ENCODE data around the gene ABCG1. TPM values are rescaled to one million over a fixed set of nuclear protein-coding genes. Genes with fewer than 3 reads are reported as not detected.

Gene ABCG1
- total RNA-seq, 1 donor from 2014 or later, result 1.9 TPM

DNA sequence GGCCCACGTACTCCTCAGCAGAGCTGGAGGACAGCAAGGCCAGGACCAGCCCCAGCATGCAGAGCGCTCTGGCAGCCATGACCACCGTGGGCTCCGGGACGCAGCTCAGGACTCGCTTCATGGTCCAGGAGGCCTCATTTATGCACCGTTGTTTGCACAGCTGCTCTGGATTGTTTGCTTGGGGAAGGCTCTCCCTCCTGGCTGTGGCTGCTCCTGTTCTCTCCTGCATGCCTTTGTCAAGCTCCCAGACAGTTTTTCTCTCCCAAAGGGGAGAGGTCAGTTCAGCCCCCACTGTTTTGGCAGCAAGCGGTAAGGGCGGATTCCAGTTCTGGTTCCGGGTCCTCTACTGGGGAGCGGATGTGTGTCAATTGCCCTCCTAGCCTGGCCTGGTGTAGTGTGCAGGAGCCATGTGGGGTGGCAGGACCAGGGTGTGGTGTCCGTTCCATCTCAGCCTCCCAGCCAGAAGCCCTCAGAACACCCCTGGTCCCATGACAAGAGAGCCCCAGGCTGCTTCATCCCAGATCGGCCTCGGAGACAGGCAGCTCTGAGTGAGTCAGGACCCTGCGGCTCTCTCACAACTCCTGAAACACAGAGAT is 96.5 kb downstream of the ABCG1 start, which contains the start of gene TFF3:
Gene TFF3, minus strand, starts transcription at position 114 of the 596 bp plus-strand sequence. Its CDS starts 35 bp downstream, at position 79.
- TF ChIP-seq EZH2phosphoT487 (IDR thresholded peaks at IDR 0.05), result no peak
- TF ChIP-seq, protein P1, sequence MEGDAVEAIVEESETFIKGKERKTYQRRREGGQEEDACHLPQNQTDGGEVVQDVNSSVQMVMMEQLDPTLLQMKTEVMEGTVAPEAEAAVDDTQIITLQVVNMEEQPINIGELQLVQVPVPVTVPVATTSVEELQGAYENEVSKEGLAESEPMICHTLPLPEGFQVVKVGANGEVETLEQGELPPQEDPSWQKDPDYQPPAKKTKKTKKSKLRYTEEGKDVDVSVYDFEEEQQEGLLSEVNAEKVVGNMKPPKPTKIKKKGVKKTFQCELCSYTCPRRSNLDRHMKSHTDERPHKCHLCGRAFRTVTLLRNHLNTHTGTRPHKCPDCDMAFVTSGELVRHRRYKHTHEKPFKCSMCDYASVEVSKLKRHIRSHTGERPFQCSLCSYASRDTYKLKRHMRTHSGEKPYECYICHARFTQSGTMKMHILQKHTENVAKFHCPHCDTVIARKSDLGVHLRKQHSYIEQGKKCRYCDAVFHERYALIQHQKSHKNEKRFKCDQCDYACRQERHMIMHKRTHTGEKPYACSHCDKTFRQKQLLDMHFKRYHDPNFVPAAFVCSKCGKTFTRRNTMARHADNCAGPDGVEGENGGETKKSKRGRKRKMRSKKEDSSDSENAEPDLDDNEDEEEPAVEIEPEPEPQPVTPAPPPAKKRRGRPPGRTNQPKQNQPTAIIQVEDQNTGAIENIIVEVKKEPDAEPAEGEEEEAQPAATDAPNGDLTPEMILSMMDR (IDR thresholded peaks at IDR 0.05), result no peak
- peaks cover under 1% of the 10 kb centered on the region for H3K27me3 ChIP-seq
- no peak within 1 kb of the TSS for H3K27ac ChIP-seq
- no peaks in the 10 kb centered on the region for H3K36me3 Mint-ChIP-seq
- H4K20me1 ChIP-seq (ENCODE audit: low read depth), result no peaks in the 10 kb centered on the region
- H3K27ac Mint-ChIP-seq, result peak within 1 kb of the TSS; percentile 63
- H3K9ac ChIP-seq, result no peak within 1 kb of the TSS
- no peak within 1 kb of the TSS for H3K4me3 ChIP-seq
- no peaks in the 10 kb centered on the region for H3K9me3 ChIP-seq (ENCODE audit: low read depth)
- peak; percentile 46 for DNase-seq (ENCODE audit: low spot score)
- peaks cover 15% of the 10 kb centered on the region for H3F3A ChIP-seq (ENCODE audit: low read depth)
- no peak within 1 kb of the TSS for H2AFZ ChIP-seq (replicated peaks)
- H3K4me1 Mint-ChIP-seq, result peaks cover 50% of the 10 kb centered on the region
- H3K4me3 Mint-ChIP-seq, result no peak within 1 kb of the TSS
- peaks cover 6% of the 10 kb centered on the region for H3K27me3 Mint-ChIP-seq (ENCODE audit: insufficient read depth, low read depth)
- H3K79me2 ChIP-seq (ENCODE audit: low read depth), result no peaks in the 10 kb centered on the region
- H3K9me3 Mint-ChIP-seq, result no peaks in the 10 kb centered on the region
- peak within 1 kb of the TSS; percentile 6 for H3K4me2 ChIP-seq
- H3K4me1 ChIP-seq, result peaks cover 40% of the 10 kb centered on the region
- H3K36me3 ChIP-seq, result no peaks in the 10 kb centered on the region

DNA sequence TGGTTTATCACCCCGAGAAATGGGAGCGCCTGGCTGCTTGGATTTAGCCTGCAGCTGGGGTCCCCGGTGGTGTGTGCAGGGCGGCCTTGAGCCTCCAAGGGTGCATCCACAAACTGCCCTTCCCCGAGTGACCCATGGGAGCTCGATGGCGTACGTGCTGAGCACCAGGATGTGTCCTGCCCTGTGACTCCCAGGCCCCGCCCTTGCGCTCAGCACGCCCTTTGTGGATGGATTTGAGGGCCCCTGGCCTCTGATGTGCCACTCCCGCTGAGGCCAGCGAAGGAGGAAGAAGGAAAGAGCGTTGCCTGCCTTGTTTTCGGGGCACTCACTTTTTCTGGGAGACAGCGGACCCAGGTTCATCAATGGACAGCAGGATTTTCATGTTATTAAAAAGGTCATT is 98.0 kb downstream of the ABCG1 start:
- Histone ChIP-seq H3K27me3 (no peaks in the 10 kb centered on the region), H3F3A (ENCODE audit: low read depth) (peaks cover 15% of the 10 kb centered on the region), H3K27ac (no peak overlapping the region), H3K36me3 (no peaks in the 10 kb centered on the region), H2AFZ (replicated peaks) (no peak overlapping the region), H3K4me2 (peak overlapping the region; percentile 31), H3K79me2 (ENCODE audit: low read depth) (no peaks in the 10 kb centered on the region), H4K20me1 (ENCODE audit: low read depth) (no peaks in the 10 kb centered on the region), H3K4me1 (peaks cover 40% of the 10 kb centered on the region), H3K9ac (no peak overlapping the region), H3K9me3 (ENCODE audit: low read depth) (no peaks in the 10 kb centered on the region), H3K4me3 (no peak overlapping the region)
- H3K4me1 Mint-ChIP-seq, result peaks cover 40% of the 10 kb centered on the region
- TF ChIP-seq, protein P1 (IDR thresholded peaks at IDR 0.05), result no peak
- TF ChIP-seq EZH2phosphoT487 (IDR thresholded peaks at IDR 0.05), result no peak
- TF ChIP-seq EZH2 (IDR thresholded peaks at IDR 0.05), result no peak
- H3K27ac Mint-ChIP-seq, result no peak overlapping the region
- H3K9me3 Mint-ChIP-seq, result no peaks in the 10 kb centered on the region
- no peak for DNase-seq (ENCODE audit: low spot score)
- no peak overlapping the region for H3K4me3 Mint-ChIP-seq
- no peaks in the 10 kb centered on the region for H3K36me3 Mint-ChIP-seq
- peaks cover 6% of the 10 kb centered on the region for H3K27me3 Mint-ChIP-seq (ENCODE audit: insufficient read depth, low read depth)

DNA sequence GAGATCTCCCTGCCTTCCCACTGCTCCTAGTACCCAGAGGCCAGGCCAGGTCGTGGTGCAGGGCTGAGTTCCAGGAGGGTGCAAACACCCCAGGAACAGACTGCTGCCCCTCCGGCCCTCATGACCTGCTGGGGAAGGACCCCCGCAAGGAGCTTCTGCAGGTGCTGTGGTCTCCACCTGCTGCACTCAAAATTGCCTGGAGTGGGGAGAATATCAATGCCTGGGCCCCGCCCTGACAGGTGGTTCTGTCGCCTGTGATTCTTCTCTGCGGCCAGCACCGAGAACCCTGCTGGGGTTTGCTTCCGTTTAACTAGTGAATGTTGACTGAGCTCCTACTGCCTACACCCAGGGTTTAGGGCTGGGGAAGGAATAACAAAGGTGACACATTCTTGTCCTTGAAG is 98.4 kb downstream of the ABCG1 start:
- Mint-ChIP-seq H3K27me3 (ENCODE audit: insufficient read depth, low read depth) (peaks cover 6% of the 10 kb centered on the region), H3K9me3 (no peaks in the 10 kb centered on the region), H3K27ac (no peak overlapping the region), H3K36me3 (no peaks in the 10 kb centered on the region), H3K4me3 (no peak overlapping the region), H3K4me1 (peaks cover 36% of the 10 kb centered on the region)
- Histone ChIP-seq H3F3A (ENCODE audit: low read depth) (peaks cover 15% of the 10 kb centered on the region), H3K27ac (no peak overlapping the region), H3K9me3 (ENCODE audit: low read depth) (no peaks in the 10 kb centered on the region), H3K4me3 (no peak overlapping the region), H3K27me3 (no peaks in the 10 kb centered on the region), H3K36me3 (no peaks in the 10 kb centered on the region), H3K9ac (no peak overlapping the region), H4K20me1 (ENCODE audit: low read depth) (no peaks in the 10 kb centered on the region), H3K4me2 (peak overlapping the region; percentile 31), H3K79me2 (ENCODE audit: low read depth) (no peaks in the 10 kb centered on the region), H3K4me1 (peaks cover 40% of the 10 kb centered on the region), H2AFZ (replicated peaks) (no peak overlapping the region)
- TF ChIP-seq EZH2phosphoT487 (IDR thresholded peaks at IDR 0.05), result no peak
- TF ChIP-seq, protein P1 (IDR thresholded peaks at IDR 0.05), result no peak
- no peak for TF ChIP-seq EZH2 (IDR thresholded peaks at IDR 0.05)
- no peak for DNase-seq (ENCODE audit: low spot score)
